Bronchus fibroblast of lung (primary cell): ENCODE results near the gene XPA. TPM values are rescaled to one million over a fixed set of nuclear protein-coding genes. Genes with fewer than 3 reads are reported as not detected.

ENCODE experiments used
- total RNA-seq: library from RNA; depleted of rRNA; stranded (reverse); fragments of >200 nt; gene quantifications from 2 replicates; pipeline ENCODE4 v1.2.3, GENCODE V29; 2015

Gene XPA
- 4.2 and 5.5 TPM in 2 replicates for total RNA-seq

GRCh38 chr9:97696803-97697601 lies at the start of gene XPA:
TSS of gene XPA (minus strand) at chr9:97697340. CDS start at chr9:97697292, 48 bp downstream.

DNA sequence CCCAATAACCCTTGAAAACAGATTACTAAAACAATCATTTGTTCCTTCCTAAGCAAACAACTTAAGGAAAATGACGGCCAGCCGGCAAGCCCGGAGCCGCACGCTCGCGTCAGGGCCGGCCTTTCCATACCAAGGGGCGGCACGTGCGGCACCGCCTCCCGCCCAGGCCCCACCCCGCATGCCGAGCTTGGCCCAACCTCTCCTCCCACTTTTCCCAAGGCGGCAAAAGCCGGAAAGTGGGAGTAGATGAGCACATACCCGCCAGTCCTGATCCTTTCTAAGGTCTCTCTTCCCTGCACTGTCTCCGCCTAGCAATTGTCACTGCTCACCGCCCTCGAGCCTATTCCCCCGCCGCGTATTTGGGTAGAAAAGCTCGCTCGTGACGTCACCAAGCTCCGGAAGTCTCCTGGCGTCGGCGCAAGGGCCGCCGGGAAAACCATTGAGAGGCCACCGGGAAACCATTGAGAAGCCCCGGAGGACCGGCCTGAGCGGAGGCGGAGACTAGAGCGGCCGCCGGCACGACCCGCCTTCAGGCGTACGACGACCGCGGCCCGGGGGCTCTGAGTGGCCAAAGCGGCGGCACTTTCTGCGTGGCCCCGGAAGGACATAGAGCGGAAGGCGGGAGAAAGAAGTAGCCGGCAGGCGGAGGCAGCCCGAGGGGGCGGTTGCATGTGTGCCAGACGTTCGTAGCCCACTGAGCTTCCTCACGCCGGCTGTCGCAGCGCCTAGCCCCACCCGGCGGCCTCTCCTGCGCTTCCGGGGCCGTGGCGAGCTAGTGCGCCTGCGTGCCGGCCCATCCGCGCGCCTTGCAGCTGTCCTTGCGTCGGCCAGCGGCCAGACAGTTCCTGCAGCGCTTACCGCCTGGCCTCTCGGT lies 63.9 kb downstream of the XPA start, which contains the start of the genes NCBP1 and TSTD2:
Gene NCBP1, plus strand, starts transcription at position 837 of the 874 bp plus-strand sequence. CDS start 61 bp downstream, outside the sequence.
Gene TSTD2, minus strand, starts transcription at position 384 of the 874 bp plus-strand sequence. CDS start 5,806 bp downstream, outside the sequence.

Other genes with a start within 250 kb of the XPA start
- gene TMOD1, start 195.7 kb downstream of the XPA start, total RNA-seq: 0.17 TPM in 1 of 2 replicates, not detected in the other
- 8.6 TPM in 2 replicates for gene TSTD2, start 64.0 kb downstream of the XPA start, total RNA-seq
- gene NCBP1, start 63.5 kb downstream of the XPA start, total RNA-seq: 25.3 and 27.2 TPM in 2 replicates
- not detected in 2 replicates for gene FOXE1, start 155.9 kb upstream of the XPA start, total RNA-seq
- 8.1 and 14.9 TPM in 2 replicates for gene TRMO, start 225.2 kb upstream of the XPA start, total RNA-seq
- gene HEMGN, start 240.8 kb upstream of the XPA start, total RNA-seq: not detected in 2 replicates